GM23338 (cell line): ENCODE results near the gene TRPC6. TPM values are rescaled to one million over a fixed set of nuclear protein-coding genes. Genes with fewer than 3 reads are reported as not detected.

Experiments
- ATAC-seq: fragments of 200-7000 bp; cut with Tn5 transposase; 3 replicates; pipeline ENCODE4 v1.9.1; 2020
- DNase-seq: peaks from one replicate; pipeline ENCODE4 v3.0.0-alpha.2; 2015; ENCODE audit warnings: low spot score
- H2AFZ ChIP-seq: fragments of 200-600 bp; sonication (generic); 2 replicates; pipeline ENCODE4 v1.8.0; 2016; ENCODE audit warnings: antibody characterized with exemption, mild to moderate bottlenecking, moderate library complexity
- H3F3A ChIP-seq: fragments of 200-600 bp; sonication (generic); replicated peaks from 2 replicates; pipeline ENCODE4 v1.8.0; 2017; ENCODE audit warnings: antibody characterized with exemption, mixed run types, low read depth
- H3K27ac ChIP-seq: fragments of 200-600 bp; sonication (generic); 2 replicates; pipeline ENCODE4 v1.6.1; 2016; ENCODE audit warnings: low read depth
- H3K27me3 ChIP-seq: fragments of 200-600 bp; sonication (generic); 2 replicates; pipeline ENCODE4 v1.8.0; 2016; ENCODE audit warnings: mild to moderate bottlenecking, mixed run types, moderate library complexity; ENCODE audit not compliant: insufficient read depth
- H3K36me3 ChIP-seq: fragments of 200-600 bp; sonication (generic); 2 replicates; pipeline ENCODE4 v1.8.0; 2016; ENCODE audit warnings: mild to moderate bottlenecking; ENCODE audit not compliant: insufficient read depth
- H3K4me1 ChIP-seq: fragments of 200-600 bp; sonication (generic); 2 replicates; pipeline ENCODE4 v1.8.0; 2016; ENCODE audit warnings: mild to moderate bottlenecking, moderate library complexity; ENCODE audit not compliant: insufficient read depth
- H3K4me2 ChIP-seq: fragments of 200-600 bp; sonication (generic); 2 replicates; pipeline ENCODE4 v1.7.1; 2017; ENCODE audit warnings: mixed run types
- H3K4me3 ChIP-seq: fragments of 200-600 bp; sonication (generic); 2 replicates; pipeline ENCODE4 v1.6.1; 2016; ENCODE audit warnings: mixed run types
- H3K79me2 ChIP-seq: fragments of 200-600 bp; sonication (generic); replicated peaks from 2 replicates; pipeline ENCODE4 v1.8.0; 2017; ENCODE audit warnings: mild to moderate bottlenecking; ENCODE audit not compliant: insufficient read depth
- H3K9me2 ChIP-seq: fragments of 200-600 bp; sonication (generic); 2 replicates; pipeline ENCODE4 v1.8.0; 2017; ENCODE audit not compliant: insufficient read depth
- H4K20me1 ChIP-seq: fragments of 200-600 bp; sonication (generic); replicated peaks from 2 replicates; pipeline ENCODE4 v1.8.0; 2017; ENCODE audit warnings: mild to moderate bottlenecking; ENCODE audit not compliant: insufficient read depth
- H3K27ac Mint-ChIP-seq: 2 replicates; pipeline ENCODE4 v1.8.0; 2020; ENCODE audit warnings: inconsistent platforms, mild to moderate bottlenecking, moderate library complexity, mixed read lengths
- H3K27me3 Mint-ChIP-seq: 3 replicates; pipeline ENCODE4 v1.8.0; 2022; ENCODE audit warnings: low read depth, mild to moderate bottlenecking, moderate library complexity, mixed read lengths, inconsistent platforms; ENCODE audit not compliant: insufficient read depth, poor library complexity
- H3K36me3 Mint-ChIP-seq: 3 replicates; pipeline ENCODE4 v1.8.0; 2021; ENCODE audit warnings: low read depth, mild to moderate bottlenecking, inconsistent platforms, moderate library complexity, mixed read lengths
- H3K4me1 Mint-ChIP-seq: 3 replicates; pipeline ENCODE4 v1.8.0; 2020; ENCODE audit warnings: mild to moderate bottlenecking, inconsistent platforms, mixed read lengths
- H3K4me3 Mint-ChIP-seq: 3 replicates; pipeline ENCODE4 v1.8.0; 2021; ENCODE audit warnings: moderate library complexity, mild to moderate bottlenecking, inconsistent platforms, mixed read lengths
- H3K9me3 Mint-ChIP-seq: 3 replicates; pipeline ENCODE4 v1.8.0; 2020; ENCODE audit warnings: moderate library complexity, mild to moderate bottlenecking, inconsistent platforms, mixed read lengths
- POLR2AphosphoS5 ChIP-seq: IDR thresholded peaks from 2 replicates; pipeline ENCODE4 v1.6.1; 2016; ENCODE audit warnings: antibody characterized with exemption, low read depth
- polyA plus RNA-seq: library from polyadenylated mRNA; unstranded; fragments of >200 nt; fragmentation: Nextera tagmentation; extraction: Ambion mirVana; gene quantifications from 2 replicates; pipeline ENCODE4 v1.2.1, GENCODE V29; 2016
- total RNA-seq: library from RNA; depleted of rRNA; stranded (reverse); fragments of >200 nt; shearing (Covaris generic); gene quantifications from 2 replicates; pipeline ENCODE4 v1.2.3, GENCODE V29; 2014
- TF ChIP-seq, protein P1 (sequence below): fragments of 250-450 bp; sonication (Bioruptor Pico); IDR thresholded peaks from 2 replicates; pipeline ENCODE4 v1.5.0; 2020; ENCODE audit warnings: mild to moderate bottlenecking, moderate library complexity
- TF ChIP-seq, protein P2 (sequence below), 2 experiments: fragments of 200-600 bp in 1 of 2; sonication (generic) in 1 of 2; conservative IDR thresholded peaks; 2 replicates each; pipeline versions ENCODE4 v1.5.1 to v1.6.1; 2016 to 2017; ENCODE audit warnings: antibody characterized with exemption in 2 of 2, low read depth in 2 of 2, mild to moderate bottlenecking in 2 of 2, moderate library complexity in 1 of 2
- TF ChIP-seq, protein P3 (sequence below): IDR thresholded peaks from 2 replicates; pipeline ENCODE4 v1.6.1; 2016; ENCODE audit warnings: antibody characterized with exemption

Gene TRPC6
- total and polyA plus RNA-seq, 2 experiments from 2014 or later = 0.05 to 4.4 TPM

DNA sequence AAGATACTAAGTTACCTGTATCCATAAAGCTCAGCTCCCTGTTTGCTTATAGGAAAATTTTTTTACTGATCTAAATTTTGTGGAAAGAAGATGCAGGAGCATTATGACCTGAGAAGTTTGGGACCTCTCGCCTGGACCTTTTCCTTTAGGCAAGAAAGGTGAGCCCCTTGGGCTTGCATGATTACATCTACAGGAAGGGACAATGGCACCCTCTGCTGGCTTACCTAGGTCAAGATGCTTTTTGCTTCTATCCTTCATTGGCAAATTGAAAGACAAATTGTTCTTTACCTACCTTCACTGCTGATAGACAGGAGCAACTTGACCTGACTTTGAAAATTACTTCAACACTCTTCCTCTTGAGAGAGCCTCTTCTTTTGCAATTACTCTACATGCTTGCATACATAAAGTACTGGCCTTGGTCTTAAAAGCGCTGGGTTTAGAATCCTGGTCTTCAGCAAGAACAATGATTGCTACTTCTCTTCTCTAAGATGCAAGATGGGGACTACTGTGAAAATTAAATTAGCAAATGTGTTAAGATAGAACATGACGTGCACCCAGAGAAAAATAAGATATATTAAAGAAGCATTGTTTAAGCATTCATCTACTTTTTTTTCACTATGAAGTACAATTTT is 147.2 kb downstream of the TRPC6 start (continued):
- TF ChIP-seq, protein P1, sequence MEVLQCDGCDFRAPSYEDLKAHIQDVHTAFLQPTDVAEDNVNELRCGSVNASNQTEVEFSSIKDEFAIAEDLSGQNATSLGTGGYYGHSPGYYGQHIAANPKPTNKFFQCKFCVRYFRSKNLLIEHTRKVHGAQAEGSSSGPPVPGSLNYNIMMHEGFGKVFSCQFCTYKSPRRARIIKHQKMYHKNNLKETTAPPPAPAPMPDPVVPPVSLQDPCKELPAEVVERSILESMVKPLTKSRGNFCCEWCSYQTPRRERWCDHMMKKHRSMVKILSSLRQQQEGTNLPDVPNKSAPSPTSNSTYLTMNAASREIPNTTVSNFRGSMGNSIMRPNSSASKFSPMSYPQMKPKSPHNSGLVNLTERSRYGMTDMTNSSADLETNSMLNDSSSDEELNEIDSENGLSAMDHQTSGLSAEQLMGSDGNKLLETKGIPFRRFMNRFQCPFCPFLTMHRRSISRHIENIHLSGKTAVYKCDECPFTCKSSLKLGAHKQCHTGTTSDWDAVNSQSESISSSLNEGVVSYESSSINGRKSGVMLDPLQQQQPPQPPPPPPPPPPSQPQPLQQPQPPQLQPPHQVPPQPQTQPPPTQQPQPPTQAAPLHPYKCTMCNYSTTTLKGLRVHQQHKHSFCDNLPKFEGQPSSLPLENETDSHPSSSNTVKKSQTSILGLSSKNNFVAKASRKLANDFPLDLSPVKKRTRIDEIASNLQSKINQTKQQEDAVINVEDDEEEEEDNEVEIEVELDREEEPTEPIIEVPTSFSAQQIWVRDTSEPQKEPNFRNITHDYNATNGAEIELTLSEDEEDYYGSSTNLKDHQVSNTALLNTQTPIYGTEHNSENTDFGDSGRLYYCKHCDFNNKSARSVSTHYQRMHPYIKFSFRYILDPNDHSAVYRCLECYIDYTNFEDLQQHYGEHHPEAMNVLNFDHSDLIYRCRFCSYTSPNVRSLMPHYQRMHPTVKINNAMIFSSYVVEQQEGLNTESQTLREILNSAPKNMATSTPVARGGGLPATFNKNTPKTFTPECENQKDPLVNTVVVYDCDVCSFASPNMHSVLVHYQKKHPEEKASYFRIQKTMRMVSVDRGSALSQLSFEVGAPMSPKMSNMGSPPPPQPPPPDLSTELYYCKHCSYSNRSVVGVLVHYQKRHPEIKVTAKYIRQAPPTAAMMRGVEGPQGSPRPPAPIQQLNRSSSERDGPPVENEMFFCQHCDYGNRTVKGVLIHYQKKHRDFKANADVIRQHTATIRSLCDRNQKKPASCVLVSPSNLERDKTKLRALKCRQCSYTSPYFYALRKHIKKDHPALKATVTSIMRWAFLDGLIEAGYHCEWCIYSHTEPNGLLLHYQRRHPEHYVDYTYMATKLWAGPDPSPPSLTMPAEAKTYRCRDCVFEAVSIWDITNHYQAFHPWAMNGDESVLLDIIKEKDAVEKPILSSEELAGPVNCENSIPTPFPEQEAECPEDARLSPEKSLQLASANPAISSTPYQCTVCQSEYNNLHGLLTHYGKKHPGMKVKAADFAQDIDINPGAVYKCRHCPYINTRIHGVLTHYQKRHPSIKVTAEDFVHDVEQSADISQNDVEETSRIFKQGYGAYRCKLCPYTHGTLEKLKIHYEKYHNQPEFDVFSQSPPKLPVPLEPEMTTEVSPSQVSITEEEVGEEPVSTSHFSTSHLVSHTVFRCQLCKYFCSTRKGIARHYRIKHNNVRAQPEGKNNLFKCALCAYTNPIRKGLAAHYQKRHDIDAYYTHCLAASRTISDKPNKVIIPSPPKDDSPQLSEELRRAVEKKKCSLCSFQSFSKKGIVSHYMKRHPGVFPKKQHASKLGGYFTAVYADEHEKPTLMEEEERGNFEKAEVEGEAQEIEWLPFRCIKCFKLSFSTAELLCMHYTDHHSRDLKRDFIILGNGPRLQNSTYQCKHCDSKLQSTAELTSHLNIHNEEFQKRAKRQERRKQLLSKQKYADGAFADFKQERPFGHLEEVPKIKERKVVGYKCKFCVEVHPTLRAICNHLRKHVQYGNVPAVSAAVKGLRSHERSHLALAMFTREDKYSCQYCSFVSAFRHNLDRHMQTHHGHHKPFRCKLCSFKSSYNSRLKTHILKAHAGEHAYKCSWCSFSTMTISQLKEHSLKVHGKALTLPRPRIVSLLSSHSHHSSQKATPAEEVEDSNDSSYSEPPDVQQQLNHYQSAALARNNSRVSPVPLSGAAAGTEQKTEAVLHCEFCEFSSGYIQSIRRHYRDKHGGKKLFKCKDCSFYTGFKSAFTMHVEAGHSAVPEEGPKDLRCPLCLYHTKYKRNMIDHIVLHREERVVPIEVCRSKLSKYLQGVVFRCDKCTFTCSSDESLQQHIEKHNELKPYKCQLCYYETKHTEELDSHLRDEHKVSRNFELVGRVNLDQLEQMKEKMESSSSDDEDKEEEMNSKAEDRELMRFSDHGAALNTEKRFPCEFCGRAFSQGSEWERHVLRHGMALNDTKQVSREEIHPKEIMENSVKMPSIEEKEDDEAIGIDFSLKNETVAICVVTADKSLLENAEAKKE (CRISPR knock-in tag) = no peak

DNA sequence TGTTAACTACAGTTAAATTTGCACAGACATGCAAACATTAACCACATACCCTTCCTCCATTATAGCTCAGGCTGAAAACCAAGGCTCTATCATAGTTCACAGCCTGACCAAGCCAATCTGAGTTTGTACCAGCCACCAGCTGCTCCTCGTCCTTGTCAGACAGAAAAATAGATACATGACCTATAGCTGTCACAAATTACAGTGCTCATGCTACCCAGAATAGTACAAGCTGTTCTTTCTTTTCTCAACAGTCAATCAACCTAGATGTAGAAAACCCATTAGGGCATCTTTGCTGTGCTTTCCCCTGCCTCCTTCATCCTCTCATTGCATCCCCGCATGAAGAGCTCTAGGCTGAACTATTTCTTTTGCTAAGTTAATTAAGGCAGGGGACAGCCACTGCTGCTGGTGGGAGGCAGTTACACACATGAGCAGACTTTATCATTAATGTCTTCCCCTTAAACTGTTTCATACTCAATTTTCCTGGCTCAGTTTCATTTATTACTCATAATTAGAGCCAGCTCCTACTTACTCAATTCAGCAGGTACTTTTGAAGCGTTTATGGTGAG is 148.3 kb downstream of the TRPC6 start:
- Histone ChIP-seq H3K79me2 (no peaks in the 10 kb centered on the region), H2AFZ (no peak overlapping the region; the same call in 1 of the 2 replicates), H3K27me3 (no peaks in the 10 kb centered on the region), H3F3A (no peaks in the 10 kb centered on the region), H3K4me3 (no peak overlapping the region), H4K20me1 (no peaks in the 10 kb centered on the region), H3K9me2 (no peaks in the 10 kb centered on the region; the same call in 1 of the 2 replicates), H3K36me3 (no peaks in the 10 kb centered on the region), H3K4me1 (0 out of 2 replicates have a peak, but pooled peaks cover 6% of the 10 kb centered on the region), H3K4me2 (no peak overlapping the region), H3K27ac (no peak overlapping the region)
- peaks cover 4% of the 10 kb centered on the region for H3K27me3 Mint-ChIP-seq
- no peak for TF ChIP-seq POLR2AphosphoS5
- TF ChIP-seq, protein P2, sequence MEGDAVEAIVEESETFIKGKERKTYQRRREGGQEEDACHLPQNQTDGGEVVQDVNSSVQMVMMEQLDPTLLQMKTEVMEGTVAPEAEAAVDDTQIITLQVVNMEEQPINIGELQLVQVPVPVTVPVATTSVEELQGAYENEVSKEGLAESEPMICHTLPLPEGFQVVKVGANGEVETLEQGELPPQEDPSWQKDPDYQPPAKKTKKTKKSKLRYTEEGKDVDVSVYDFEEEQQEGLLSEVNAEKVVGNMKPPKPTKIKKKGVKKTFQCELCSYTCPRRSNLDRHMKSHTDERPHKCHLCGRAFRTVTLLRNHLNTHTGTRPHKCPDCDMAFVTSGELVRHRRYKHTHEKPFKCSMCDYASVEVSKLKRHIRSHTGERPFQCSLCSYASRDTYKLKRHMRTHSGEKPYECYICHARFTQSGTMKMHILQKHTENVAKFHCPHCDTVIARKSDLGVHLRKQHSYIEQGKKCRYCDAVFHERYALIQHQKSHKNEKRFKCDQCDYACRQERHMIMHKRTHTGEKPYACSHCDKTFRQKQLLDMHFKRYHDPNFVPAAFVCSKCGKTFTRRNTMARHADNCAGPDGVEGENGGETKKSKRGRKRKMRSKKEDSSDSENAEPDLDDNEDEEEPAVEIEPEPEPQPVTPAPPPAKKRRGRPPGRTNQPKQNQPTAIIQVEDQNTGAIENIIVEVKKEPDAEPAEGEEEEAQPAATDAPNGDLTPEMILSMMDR (conservative IDR thresholded peaks at IDR 0.05; ENCODE audit: low read depth in 2 of 2) = no peak
- TF ChIP-seq, protein P3, sequence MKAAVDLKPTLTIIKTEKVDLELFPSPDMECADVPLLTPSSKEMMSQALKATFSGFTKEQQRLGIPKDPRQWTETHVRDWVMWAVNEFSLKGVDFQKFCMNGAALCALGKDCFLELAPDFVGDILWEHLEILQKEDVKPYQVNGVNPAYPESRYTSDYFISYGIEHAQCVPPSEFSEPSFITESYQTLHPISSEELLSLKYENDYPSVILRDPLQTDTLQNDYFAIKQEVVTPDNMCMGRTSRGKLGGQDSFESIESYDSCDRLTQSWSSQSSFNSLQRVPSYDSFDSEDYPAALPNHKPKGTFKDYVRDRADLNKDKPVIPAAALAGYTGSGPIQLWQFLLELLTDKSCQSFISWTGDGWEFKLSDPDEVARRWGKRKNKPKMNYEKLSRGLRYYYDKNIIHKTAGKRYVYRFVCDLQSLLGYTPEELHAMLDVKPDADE = no peak
- no peaks in the 10 kb centered on the region for H3K36me3 Mint-ChIP-seq
- no peak overlapping the region for H3K4me3 Mint-ChIP-seq
- no peak for ATAC-seq
- DNase-seq = no peak
- H3K4me1 Mint-ChIP-seq = peaks cover 6% of the 10 kb centered on the region; the same call in 2 of the 3 replicates
- peaks cover 3% of the 10 kb centered on the region; the same call in 1 of the 3 replicates for H3K9me3 Mint-ChIP-seq
- H3K27ac Mint-ChIP-seq = no peak overlapping the region
